AML-193 (cell line): ENCODE data around the gene OSBPL6.

Source experiments
- DNase-seq, 2 experiments: peaks; one replicate each; lab custom pipeline; 2025; lab: John Stamatoyannopoulos, UW

Gene OSBPL6

GRCh38 chr2:178448968-178449661, 254.8 kb downstream of the OSBPL6 start:
- DNase-seq, result no peak

GRCh38 chr2:178449700-178450523, 255.6 kb downstream of the OSBPL6 start:
- no peak for DNase-seq

GRCh38 chr2:178450524-178450773, 256.1 kb downstream of the OSBPL6 start:
- no peak for DNase-seq

- peak; percentile 88 to 89 for DNase-seq
Observed at GRCh38 chr2:178450774-178451525, 256.6 kb downstream of the OSBPL6 start, which contains the start of the genes PJVK and PRKRA. Gene PJVK, plus strand, starts transcription at chr2:178451378. Its CDS starts 2,032 bp downstream, at chr2:178453410. Gene PRKRA, minus strand, starts transcription at chr2:178451175. Its CDS starts 145 bp downstream, at chr2:178451030.

GRCh38 chr2:178452334-178452733, 258.0 kb downstream of the OSBPL6 start:
- no peak for DNase-seq
